Activated CD8-positive, alpha-beta memory T cell treated with anti-CD3 and anti-CD28 coated beads for 36 hours (primary cell): ENCODE data around the gene F2RL3. TPM values are rescaled to one million over a fixed set of nuclear protein-coding genes. Genes with fewer than 3 reads are reported as not detected.
"Not testable (repeated sequence)": the region's sequence is repeated elsewhere in the genome, so short reads cannot be mapped to it uniquely, and the experiment has no call there.

Source experiments
- CTCF ChIA-PET: fragments of 350-600 bp; sonication (Branson Sonifier 250); formaldehyde crosslinking; loops from one replicate; lab custom pipeline; 2021; ENCODE audit warnings: antibody characterized with exemption; lab: Charles Lee
- POLR2A ChIA-PET: fragments of 350-600 bp; sonication (Branson Sonifier 250); formaldehyde crosslinking; loops from one replicate; lab custom pipeline; 2021; ENCODE audit warnings: antibody characterized with exemption; lab: Charles Lee
- total RNA-seq, 2 experiments: library from RNA; stranded (reverse); gene quantifications; one replicate each; pipeline ENCODE4 v1.2.3, GENCODE V29; 2021

F2RL3 gene
- total RNA-seq, 2 experiments from 2014 or later = not detected

GRCh38 chr19:16912780-16913179 lies 24.0 kb downstream of the F2RL3 start:
- ChIA-PET CTCF (no interaction called here), POLR2A (no interaction called here)

GRCh38 chr19:16914421-16914820 lies 25.6 kb downstream of the F2RL3 start:
- POLR2A ChIA-PET = no interaction called here
- CTCF ChIA-PET = no interaction called here

GRCh38 chr19:16915135-16915534 lies 26.3 kb downstream of the F2RL3 start:
- CTCF ChIA-PET = no interaction called here
- POLR2A ChIA-PET = no interaction called here

- ChIA-PET CTCF (no interaction called here), POLR2A (no interaction called here)
Measured at GRCh38 chr19:16915734-16916133, 26.9 kb downstream of the F2RL3 start.

- ChIA-PET CTCF (no interaction called here), POLR2A (no interaction called here)
Measured at GRCh38 chr19:16917401-16917800, 28.6 kb downstream of the F2RL3 start.

- POLR2A ChIA-PET = no interaction called here
- CTCF ChIA-PET = no interaction called here
Measured at GRCh38 chr19:16919496-16919895, 30.7 kb downstream of the F2RL3 start.

GRCh38 chr19:16920816-16921529 lies 32.2 kb downstream of the F2RL3 start:
- CTCF ChIA-PET = no interaction called here
- POLR2A ChIA-PET = no interaction called here

GRCh38 chr19:16921766-16922591 lies 33.2 kb downstream of the F2RL3 start:
- ChIA-PET CTCF (no interaction called here), POLR2A (no interaction called here)

- CTCF ChIA-PET = no interaction called here
- POLR2A ChIA-PET = no interaction called here
Measured at GRCh38 chr19:16922592-16922934, 33.8 kb downstream of the F2RL3 start.

- POLR2A ChIA-PET = no interaction called here
- CTCF ChIA-PET = no interaction called here
Measured at GRCh38 chr19:16922949-16923348, 34.1 kb downstream of the F2RL3 start.

- CTCF ChIA-PET = no interaction called here
- POLR2A ChIA-PET = no interaction called here
Measured at GRCh38 chr19:16927883-16928282, 39.1 kb downstream of the F2RL3 start.

GRCh38 chr19:16928351-16928750 lies 39.6 kb downstream of the F2RL3 start:
- ChIA-PET CTCF (no interaction called here), POLR2A (no interaction called here)

- CTCF ChIA-PET = no interaction called here
- POLR2A ChIA-PET = interaction anchor here (0.5 kb wide), 1 partner anchor 79 kb away, joined by 5 read pairs; no protein-coding TSS in a partner anchor
Measured at GRCh38 chr19:16928916-16929315, 40.1 kb downstream of the F2RL3 start.

- POLR2A ChIA-PET = no interaction called here
- CTCF ChIA-PET = interaction anchor here (1.1 kb wide), 1 partner anchor 104 kb away, joined by 3 read pairs; no protein-coding TSS in a partner anchor
Measured at GRCh38 chr19:16930753-16931152, 42.0 kb downstream of the F2RL3 start.

GRCh38 chr19:16931306-16931705 lies 42.5 kb downstream of the F2RL3 start:
- POLR2A ChIA-PET = no interaction called here
- CTCF ChIA-PET = interaction anchor here (1.1 kb wide), 1 partner anchor 105 kb away, joined by 3 read pairs; no protein-coding TSS in a partner anchor

GRCh38 chr19:16934489-16934888 lies 45.7 kb downstream of the F2RL3 start:
- CTCF ChIA-PET = no interaction called here
- POLR2A ChIA-PET = interaction anchor here (0.5 kb wide), 1 partner anchor 29 kb away, joined by 6 read pairs; no protein-coding TSS in a partner anchor

- ChIA-PET CTCF (no interaction called here), POLR2A (no interaction called here)
Measured at GRCh38 chr19:16936901-16937300, 48.1 kb downstream of the F2RL3 start.

- POLR2A ChIA-PET = not testable (repeated sequence)
- CTCF ChIA-PET = interaction anchor here (0.7 kb wide), 1 partner anchor 15 kb away, joined by 4 read pairs; no protein-coding TSS in a partner anchor
Measured at GRCh38 chr19:16937796-16938195, 49.0 kb downstream of the F2RL3 start.

GRCh38 chr19:16938211-16938610 lies 49.4 kb downstream of the F2RL3 start:
- ChIA-PET POLR2A (no interaction called here), CTCF (interaction anchor here (0.7 kb wide), 1 partner anchor 14 kb away, joined by 4 read pairs; no protein-coding TSS in a partner anchor)

GRCh38 chr19:16940063-16940462 lies 51.3 kb downstream of the F2RL3 start:
- CTCF ChIA-PET, POLR2A ChIA-PET: not testable (repeated sequence)

- ChIA-PET POLR2A (no interaction called here), CTCF (no interaction called here)
Measured at GRCh38 chr19:16940626-16941025, 51.8 kb downstream of the F2RL3 start.
